PC-9 (cell line): ENCODE data around the gene PDIA5. TPM values are rescaled to one million over a fixed set of nuclear protein-coding genes. Genes with fewer than 3 reads are reported as not detected.

ENCODE experiments used
- BruUV-seq: library from RNA; stranded (reverse); fragments of 400-500 nt; replicated peaks from 2 replicates; lab custom pipeline; 2021; lab: Mats Ljungman, UMichigan
- CTCF ChIA-PET: fragments of 300-600 bp; sonication (Branson Sonifier 250); formaldehyde crosslinking; loops from one replicate; lab custom pipeline; 2022; ENCODE audit warnings: antibody characterized with exemption; lab: Charles Lee
- POLR2A ChIA-PET: fragments of 300-600 bp; sonication (Branson Sonifier 250); formaldehyde crosslinking; loops from one replicate; lab custom pipeline; 2022; ENCODE audit warnings: antibody characterized with exemption; ENCODE audit not compliant: unreplicated experiment; lab: Charles Lee
- DNase-seq, 2 experiments: peaks; one replicate each; pipeline versions ENCODE4 v3.0.0 to v3.0.0-alpha.2; 2015 to 2022; ENCODE audit warnings: mixed read lengths in 1 of 2
- H2AFZ ChIP-seq: fragments of 200-600 bp; sonication (generic); 2 replicates; pipeline ENCODE4 v1.8.1; 2017; ENCODE audit warnings: antibody characterized with exemption
- H3F3A ChIP-seq: fragments of 200-600 bp; sonication (generic); 2 replicates; pipeline ENCODE4 v1.8.1; 2017; ENCODE audit warnings: antibody characterized with exemption, mild to moderate bottlenecking, low read depth; ENCODE audit not compliant: insufficient read depth
- H3K27ac ChIP-seq: fragments of 200-600 bp; sonication (generic); 2 replicates; pipeline ENCODE4 v1.6.1; 2016; ENCODE audit warnings: mixed run types
- H3K27me3 ChIP-seq: fragments of 200-600 bp; sonication (generic); 2 replicates; pipeline ENCODE4 v1.6.1; 2016; ENCODE audit warnings: low read depth, mixed run types; ENCODE audit not compliant: insufficient read depth
- H3K36me3 ChIP-seq: fragments of 200-600 bp; sonication (generic); 2 replicates; pipeline ENCODE4 v1.6.1; 2016; ENCODE audit warnings: low read depth, mixed run types
- H3K4me1 ChIP-seq: fragments of 200-600 bp; sonication (generic); replicated peaks from 2 replicates; pipeline ENCODE4 v1.6.1; 2016; ENCODE audit warnings: mixed run types; ENCODE audit not compliant: insufficient read depth
- H3K4me2 ChIP-seq: fragments of 200-600 bp; sonication (generic); 2 replicates; pipeline ENCODE4 v1.6.1; 2017; ENCODE audit warnings: mixed run types
- H3K4me3 ChIP-seq: fragments of 200-600 bp; sonication (generic); 2 replicates; pipeline ENCODE4 v1.6.1; 2016; ENCODE audit warnings: mixed run types
- H3K79me2 ChIP-seq: fragments of 200-600 bp; sonication (generic); 2 replicates; pipeline ENCODE4 v1.6.1; 2017; ENCODE audit warnings: low read depth, mixed run types
- H3K9me2 ChIP-seq: fragments of 200-600 bp; sonication (generic); 2 replicates; pipeline ENCODE4 v1.8.1; 2017; ENCODE audit warnings: mild to moderate bottlenecking; ENCODE audit not compliant: insufficient read depth
- H3K9me3 ChIP-seq: fragments of 200-600 bp; sonication (generic); 2 replicates; pipeline ENCODE4 v1.8.1; 2016; ENCODE audit warnings: low read depth; ENCODE audit not compliant: insufficient read depth
- H4K20me1 ChIP-seq: fragments of 200-600 bp; sonication (generic); 2 replicates; pipeline ENCODE4 v1.8.1; 2017; ENCODE audit not compliant: insufficient read depth
- EZH2 ChIP-seq: fragments of 200-600 bp; sonication (generic); IDR thresholded peaks from 2 replicates; pipeline ENCODE4 v1.8.0; 2017; ENCODE audit warnings: antibody characterized with exemption, low read depth
- intact Hi-C: fragments of 100-400 bp; cut with micrococcal nuclease; formaldehyde crosslinking; loops from one replicate; pipeline ENCODE4 v1.10.0; 2022; ENCODE audit not compliant: unreplicated experiment
- total RNA-seq: library from RNA; stranded (reverse); gene quantifications from 2 replicates; pipeline ENCODE4 v1.2.3, GENCODE V29; 2021
- TF ChIP-seq, protein P1 (sequence below): fragments of 200-600 bp; sonication (generic); conservative IDR thresholded peaks from 2 replicates; pipeline ENCODE4 v1.6.1; 2017; ENCODE audit warnings: mixed run types, antibody characterized with exemption, mild to moderate bottlenecking, moderate library complexity

PDIA5 gene
- total RNA-seq, 1 experiment from 2014 or later: 31.7 TPM

DNA sequence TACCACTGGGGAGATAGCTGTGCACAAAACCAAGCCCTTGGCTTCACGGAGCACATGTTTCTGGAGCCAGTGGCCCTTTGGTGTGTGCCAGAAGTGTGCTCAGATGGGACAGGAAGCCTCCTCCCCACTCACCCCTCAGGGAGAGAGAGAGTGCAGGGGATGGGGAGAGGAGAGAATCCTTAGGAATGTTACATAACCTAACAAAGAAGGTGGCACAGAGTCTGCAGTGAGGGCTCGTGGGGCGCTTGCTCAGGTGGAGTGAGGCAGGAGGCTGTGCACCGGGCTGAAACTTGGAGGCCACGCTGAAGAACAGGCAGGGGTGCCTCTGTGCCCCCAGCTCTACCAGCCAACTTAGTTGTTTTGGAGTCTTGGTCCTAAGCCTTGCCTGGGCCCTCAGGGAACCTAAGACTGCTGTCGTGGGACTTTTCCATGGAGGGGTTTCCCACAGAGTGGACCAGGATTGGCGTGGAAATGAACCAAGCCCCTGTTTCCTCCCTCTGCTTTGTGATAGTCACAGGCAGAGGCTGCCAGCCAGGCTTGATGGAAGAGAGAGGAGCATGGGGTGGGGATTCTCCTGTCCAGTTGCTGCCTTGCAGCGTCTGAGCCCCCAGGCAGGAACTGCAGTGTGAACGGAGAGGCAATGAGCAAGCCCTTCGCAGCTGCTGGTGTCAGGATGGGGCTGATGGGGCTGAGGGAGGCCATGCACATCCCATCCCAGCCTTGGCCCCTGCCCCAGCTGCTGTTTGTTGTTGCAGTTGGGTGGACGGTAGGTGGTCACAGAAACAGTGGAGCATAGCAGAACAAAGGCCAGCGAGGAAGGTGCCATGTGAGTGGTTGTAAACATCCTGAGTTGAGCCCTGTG, 32.7 kb downstream of the PDIA5 start:
- Histone ChIP-seq H2AFZ (no peak overlapping the region), H3K4me1 (no peaks in the 10 kb centered on the region), H4K20me1 (no peaks in the 10 kb centered on the region; the same call in 1 of the 2 replicates), H3K4me3 (no peak overlapping the region), H3K9me3 (no peaks in the 10 kb centered on the region), H3F3A (no peaks in the 10 kb centered on the region), H3K27me3 (no peaks in the 10 kb centered on the region), H3K36me3 (no peaks in the 10 kb centered on the region), H3K27ac (no peak overlapping the region), H3K9me2 (no peaks in the 10 kb centered on the region), H3K79me2 (no peaks in the 10 kb centered on the region), H3K4me2 (no peak overlapping the region)
- POLR2A ChIA-PET: no interaction called here
- BruUV-seq: no TSS peak
- intact Hi-C loops: no loop called here
- TF ChIP-seq EZH2: no peak
- TF ChIP-seq, protein P1, sequence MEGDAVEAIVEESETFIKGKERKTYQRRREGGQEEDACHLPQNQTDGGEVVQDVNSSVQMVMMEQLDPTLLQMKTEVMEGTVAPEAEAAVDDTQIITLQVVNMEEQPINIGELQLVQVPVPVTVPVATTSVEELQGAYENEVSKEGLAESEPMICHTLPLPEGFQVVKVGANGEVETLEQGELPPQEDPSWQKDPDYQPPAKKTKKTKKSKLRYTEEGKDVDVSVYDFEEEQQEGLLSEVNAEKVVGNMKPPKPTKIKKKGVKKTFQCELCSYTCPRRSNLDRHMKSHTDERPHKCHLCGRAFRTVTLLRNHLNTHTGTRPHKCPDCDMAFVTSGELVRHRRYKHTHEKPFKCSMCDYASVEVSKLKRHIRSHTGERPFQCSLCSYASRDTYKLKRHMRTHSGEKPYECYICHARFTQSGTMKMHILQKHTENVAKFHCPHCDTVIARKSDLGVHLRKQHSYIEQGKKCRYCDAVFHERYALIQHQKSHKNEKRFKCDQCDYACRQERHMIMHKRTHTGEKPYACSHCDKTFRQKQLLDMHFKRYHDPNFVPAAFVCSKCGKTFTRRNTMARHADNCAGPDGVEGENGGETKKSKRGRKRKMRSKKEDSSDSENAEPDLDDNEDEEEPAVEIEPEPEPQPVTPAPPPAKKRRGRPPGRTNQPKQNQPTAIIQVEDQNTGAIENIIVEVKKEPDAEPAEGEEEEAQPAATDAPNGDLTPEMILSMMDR: no peak
- no peak for DNase-seq
- CTCF ChIA-PET: no interaction called here

- no peak for DNase-seq
- BruUV-seq: no TSS peak
- no peak overlapping the region for H3K27ac ChIP-seq
- POLR2A ChIA-PET: no interaction called here
- no peaks in the 10 kb centered on the region for H3K36me3 ChIP-seq
- no peaks in the 10 kb centered on the region for H3K4me1 ChIP-seq
- no peaks in the 10 kb centered on the region for H3K9me2 ChIP-seq
- CTCF ChIA-PET: no interaction called here
- H3K4me2 ChIP-seq: no peak overlapping the region
- H3K27me3 ChIP-seq: no peaks in the 10 kb centered on the region
- no peaks in the 10 kb centered on the region; the same call in 1 of the 2 replicates for H4K20me1 ChIP-seq
- intact Hi-C loops: no loop called here
- TF ChIP-seq, protein P1: no peak
- TF ChIP-seq EZH2: no peak
- no peaks in the 10 kb centered on the region for H3K9me3 ChIP-seq
- H3K4me3 ChIP-seq: no peak overlapping the region
- H3K79me2 ChIP-seq: no peaks in the 10 kb centered on the region
- H3F3A ChIP-seq: no peaks in the 10 kb centered on the region
- no peak overlapping the region for H2AFZ ChIP-seq
Observed at GRCh38 chr3:123100193-123100776, 33.5 kb downstream of the PDIA5 start.

- no peak overlapping the region for H3K4me3 ChIP-seq
- H2AFZ ChIP-seq: no peak overlapping the region
- no peaks in the 10 kb centered on the region for H3K27me3 ChIP-seq
- no peaks in the 10 kb centered on the region for H3K36me3 ChIP-seq
- no peaks in the 10 kb centered on the region for H3K79me2 ChIP-seq
- H3K4me2 ChIP-seq: no peak overlapping the region
- H3K27ac ChIP-seq: no peak overlapping the region
- no TSS peak for BruUV-seq
- POLR2A ChIA-PET: interaction anchor here (0.6 to 0.7 kb wide), 2 partner anchors 224 to 556 kb away, joined by 3 to 5 read pairs; no protein-coding TSS in a partner anchor
- no peaks in the 10 kb centered on the region for H4K20me1 ChIP-seq
- TF ChIP-seq, protein P1: no peak
- no peak for TF ChIP-seq EZH2
- H3F3A ChIP-seq: no peaks in the 10 kb centered on the region
- no peaks in the 10 kb centered on the region for H3K9me2 ChIP-seq
- intact Hi-C loops: no loop called here
- no peak for DNase-seq
- CTCF ChIA-PET: no interaction called here
- no peaks in the 10 kb centered on the region for H3K4me1 ChIP-seq
- H3K9me3 ChIP-seq: no peaks in the 10 kb centered on the region
Observed at GRCh38 chr3:123102249-123102648, 35.4 kb downstream of the PDIA5 start.
